ENCODE data around the gene HOXA3. TPM values are rescaled to one million over a fixed set of nuclear protein-coding genes. Genes with fewer than 3 reads are reported as not detected.

HOXA3 gene
- total RNA-seq, 3 donors from 2014 or later: 4.5 to 6.4 (median 4.6) TPM

- H3K4me3 ChIP-seq: peak overlapping the region; percentile 69 to 98 (median 90)
- no peaks in the 10 kb centered on the region for H3K9me3 ChIP-seq
- peaks cover 5 to 7% of the 10 kb centered on the region in 2 donors for H3K4me1 ChIP-seq
- peak in 1 of 2 donors; percentile 18 for DNase-seq (ENCODE audit: low spot score in 2 of 2)
- H3K27me3 ChIP-seq: no peaks in the 10 kb centered on the region
- intact Hi-C loops (cut with DNase I; ENCODE audit: low total_unique reads): loop anchor here (5.0 kb wide), 1 partner anchor 1028 kb away; no protein-coding TSS in a partner anchor
- TF ChIP-seq CTCF (IDR thresholded peaks at IDR 0.05) (no peak), POLR2A (IDR thresholded peaks at IDR 0.05) (no peak)
- peak overlapping the region; percentile 94 to 98 for H3K27ac ChIP-seq
- H3K36me3 ChIP-seq: no peaks in the 10 kb centered on the region
These were observed 22.4 kb downstream of the HOXA3 start for GRCh38 chr7:27129729-27130539.

- Histone ChIP-seq H3K4me3 (peak overlapping the region; percentile 69 to 98 (median 90)), H3K9me3 (no peaks in the 10 kb centered on the region), H3K36me3 (no peaks in the 10 kb centered on the region), H3K27ac (peak overlapping the region; percentile 94 to 98), H3K4me1 (peaks cover 5 to 7% of the 10 kb centered on the region in 2 donors), H3K27me3 (no peaks in the 10 kb centered on the region)
- TF ChIP-seq CTCF (IDR thresholded peaks at IDR 0.05): no peak
- no peak for TF ChIP-seq POLR2AphosphoS5 (IDR thresholded peaks at IDR 0.05)
- TF ChIP-seq POLR2A (IDR thresholded peaks at IDR 0.05): no peak
- intact Hi-C loops (cut with DNase I; ENCODE audit: low total_unique reads): no loop called here
- DNase-seq (ENCODE audit: low spot score in 2 of 2): peak in 1 of 2 donors; percentile 43
These were observed 23.3 kb downstream of the HOXA3 start for GRCh38 chr7:27128776-27129728.

GRCh38 chr7:27128034-27128433, 24.3 kb downstream of the HOXA3 start:
- intact Hi-C loops (cut with DNase I; ENCODE audit: low total_unique reads): no loop called here
- H3K4me3 ChIP-seq: peak overlapping the region in 1 of 3 donors; percentile 4

GRCh38 chr7:27126596-27127327, 25.6 kb downstream of the HOXA3 start:
- Histone ChIP-seq H3K9me3 (no peaks in the 10 kb centered on the region), H3K27me3 (no peaks in the 10 kb centered on the region), H3K4me1 (peaks cover 5 to 7% of the 10 kb centered on the region in 2 donors), H3K4me3 (no peak overlapping the region), H3K27ac (peak overlapping the region; percentile 95 to 98), H3K36me3 (no peaks in the 10 kb centered on the region)
- intact Hi-C loops (cut with DNase I; ENCODE audit: low total_unique reads): no loop called here
- DNase-seq (ENCODE audit: low spot score in 2 of 2): peak in 1 of 2 donors; percentile 9
- TF ChIP-seq POLR2A (IDR thresholded peaks at IDR 0.05) (no peak), CTCF (IDR thresholded peaks at IDR 0.05) (no peak), POLR2AphosphoS5 (IDR thresholded peaks at IDR 0.05) (no peak)

More at GRCh38 chr7:27128034-27128433, 24.3 kb downstream of the HOXA3 start:
- Histone ChIP-seq H3K4me1 (peaks cover 5 to 7% of the 10 kb centered on the region in 2 donors), H3K27me3 (no peaks in the 10 kb centered on the region), H3K36me3 (no peaks in the 10 kb centered on the region), H3K27ac (peak overlapping the region; percentile 45 to 98), H3K9me3 (no peaks in the 10 kb centered on the region)
- peak in 1 of 2 donors; percentile 16 for DNase-seq (ENCODE audit: low spot score in 2 of 2)
- TF ChIP-seq POLR2A (IDR thresholded peaks at IDR 0.05): no peak
- no peak for TF ChIP-seq POLR2AphosphoS5 (IDR thresholded peaks at IDR 0.05)
- no peak for TF ChIP-seq CTCF (IDR thresholded peaks at IDR 0.05)

Data from breast epithelium (tissue), 4 donors.